HEK293 (cell line): ENCODE results near the gene C1orf21.

Source experiments
- ZIC2 ChIP-seq: fragments of 450-650 bp; formaldehyde crosslinking; IDR thresholded peaks from 2 replicates; pipeline ENCODE4 v1.5.1; 2016; ENCODE audit warnings: missing biosample characterization, missing genetic modification characterization
- ZNF302 ChIP-seq: fragments of 450-650 bp; formaldehyde crosslinking; IDR thresholded peaks from 2 replicates; pipeline ENCODE4 v1.5.1; 2016; ENCODE audit warnings: missing biosample characterization, missing genetic modification characterization, low read depth
- TF ChIP-seq, protein P1 (sequence below): fragments of 450-650 bp; formaldehyde crosslinking; IDR thresholded peaks from 2 replicates; pipeline ENCODE4 v1.5.1; 2016; ENCODE audit warnings: missing biosample characterization, missing genetic modification characterization

DNA sequence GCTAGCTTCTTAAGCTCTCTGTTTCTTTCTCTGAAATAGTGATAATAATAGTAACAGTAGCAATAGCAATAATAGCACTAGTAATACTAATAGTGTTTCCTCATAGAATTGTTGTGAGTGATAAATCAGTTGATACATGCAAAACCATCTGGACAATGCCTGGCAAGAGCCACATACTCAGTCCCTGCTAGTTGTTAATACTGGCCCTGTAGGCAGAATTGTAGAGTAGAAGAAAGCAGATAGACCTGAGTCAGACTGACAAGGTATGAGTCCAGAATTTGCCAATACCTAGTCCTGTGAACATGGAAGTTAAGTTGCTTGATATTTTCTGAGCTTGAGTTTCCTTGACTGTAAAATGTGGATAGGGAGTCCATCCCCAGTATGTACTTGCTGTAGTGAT is 171.9 kb downstream of the C1orf21 start:
- TF ChIP-seq ZIC2 (tag by site-specific recombination) (no peak), ZNF302 (no peak)
- TF ChIP-seq, protein P1, sequence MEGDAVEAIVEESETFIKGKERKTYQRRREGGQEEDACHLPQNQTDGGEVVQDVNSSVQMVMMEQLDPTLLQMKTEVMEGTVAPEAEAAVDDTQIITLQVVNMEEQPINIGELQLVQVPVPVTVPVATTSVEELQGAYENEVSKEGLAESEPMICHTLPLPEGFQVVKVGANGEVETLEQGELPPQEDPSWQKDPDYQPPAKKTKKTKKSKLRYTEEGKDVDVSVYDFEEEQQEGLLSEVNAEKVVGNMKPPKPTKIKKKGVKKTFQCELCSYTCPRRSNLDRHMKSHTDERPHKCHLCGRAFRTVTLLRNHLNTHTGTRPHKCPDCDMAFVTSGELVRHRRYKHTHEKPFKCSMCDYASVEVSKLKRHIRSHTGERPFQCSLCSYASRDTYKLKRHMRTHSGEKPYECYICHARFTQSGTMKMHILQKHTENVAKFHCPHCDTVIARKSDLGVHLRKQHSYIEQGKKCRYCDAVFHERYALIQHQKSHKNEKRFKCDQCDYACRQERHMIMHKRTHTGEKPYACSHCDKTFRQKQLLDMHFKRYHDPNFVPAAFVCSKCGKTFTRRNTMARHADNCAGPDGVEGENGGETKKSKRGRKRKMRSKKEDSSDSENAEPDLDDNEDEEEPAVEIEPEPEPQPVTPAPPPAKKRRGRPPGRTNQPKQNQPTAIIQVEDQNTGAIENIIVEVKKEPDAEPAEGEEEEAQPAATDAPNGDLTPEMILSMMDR (tag by site-specific recombination) = no peak
